Stimulated activated CD4-positive, alpha-beta T cell treated with anti-CD3 and anti-CD28 coated beads, TNF-alpha, amount 100 ng/mL, for 24 hours (primary cell): ENCODE results near the gene CYB5A.
"Not testable (repeated sequence)": the region's sequence is repeated elsewhere in the genome, so short reads cannot be mapped to it uniquely, and the experiment has no call there.

ENCODE experiments used
- DNase-seq, 3 experiments: peaks; one replicate each; pipeline ENCODE4 v3.0.0-alpha.2; 2020; ENCODE audit warnings: low read depth in 3 of 3

The CYB5A gene, protein sequence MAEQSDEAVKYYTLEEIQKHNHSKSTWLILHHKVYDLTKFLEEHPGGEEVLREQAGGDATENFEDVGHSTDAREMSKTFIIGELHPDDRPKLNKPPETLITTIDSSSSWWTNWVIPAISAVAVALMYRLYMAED

DNA sequence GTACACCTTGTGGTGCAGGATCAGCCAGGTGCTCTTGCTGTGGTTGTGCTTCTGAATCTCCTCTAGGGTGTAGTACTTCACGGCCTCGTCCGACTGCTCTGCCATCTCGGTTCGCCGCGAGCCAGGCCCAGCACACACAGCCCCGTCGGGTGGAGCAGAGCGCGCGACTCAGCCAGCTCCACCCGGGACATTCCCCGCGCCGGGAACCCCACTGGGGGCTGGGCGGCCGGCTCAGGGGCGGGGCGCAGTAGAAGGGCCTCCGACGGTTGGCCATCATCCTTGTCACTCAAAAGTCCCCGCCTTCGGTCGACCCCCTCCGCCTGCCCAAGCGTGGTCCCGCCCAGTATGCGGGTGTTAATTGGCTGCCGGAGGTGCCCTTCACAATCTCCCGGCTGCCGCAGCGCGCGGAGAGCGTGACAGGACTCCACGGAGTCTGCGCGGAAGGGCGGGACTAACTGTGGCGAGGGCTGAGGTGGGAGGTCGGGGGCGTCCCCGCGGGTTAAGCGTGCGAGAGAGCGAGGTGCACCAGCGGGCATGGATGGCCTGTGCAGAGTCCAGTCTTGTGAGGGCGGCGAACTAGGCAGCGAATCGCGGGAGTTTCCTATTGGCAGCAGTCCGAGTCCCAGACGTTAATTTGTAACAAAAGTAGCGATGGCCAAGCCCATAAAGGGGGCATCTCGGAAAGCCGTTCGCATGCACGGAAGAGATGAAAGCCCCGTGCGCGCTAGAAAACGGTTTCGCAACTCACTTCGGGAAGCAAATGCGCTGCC is at the start of gene CYB5A:
CYB5A (minus strand) TSS at position 193 of the 770 bp plus-strand sequence; CDS start at position 105, 88 bp downstream.
- peak; percentile 96 to 97 (median 97) for DNase-seq

DNA sequence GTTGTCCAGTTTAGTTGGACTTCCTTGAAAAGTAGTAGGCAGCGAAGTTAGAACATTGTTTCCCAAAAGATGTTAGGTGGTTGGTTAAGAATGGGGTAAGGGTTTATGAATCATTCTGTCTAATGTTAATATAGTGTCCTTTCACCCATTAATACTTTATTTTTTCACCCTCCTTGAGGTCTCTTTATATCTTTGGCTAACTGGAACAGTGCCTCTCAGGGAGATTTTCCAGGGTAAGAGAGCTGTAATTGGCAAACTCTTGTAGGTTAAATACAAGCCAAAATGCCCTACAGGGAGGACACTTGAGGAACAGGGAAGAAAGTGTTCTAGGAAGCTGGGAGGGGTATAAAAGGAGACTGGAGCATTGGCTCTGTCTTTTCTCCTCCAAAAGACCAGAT is 46.1 kb upstream of the CYB5A start:
- DNase-seq = no peak

DNA sequence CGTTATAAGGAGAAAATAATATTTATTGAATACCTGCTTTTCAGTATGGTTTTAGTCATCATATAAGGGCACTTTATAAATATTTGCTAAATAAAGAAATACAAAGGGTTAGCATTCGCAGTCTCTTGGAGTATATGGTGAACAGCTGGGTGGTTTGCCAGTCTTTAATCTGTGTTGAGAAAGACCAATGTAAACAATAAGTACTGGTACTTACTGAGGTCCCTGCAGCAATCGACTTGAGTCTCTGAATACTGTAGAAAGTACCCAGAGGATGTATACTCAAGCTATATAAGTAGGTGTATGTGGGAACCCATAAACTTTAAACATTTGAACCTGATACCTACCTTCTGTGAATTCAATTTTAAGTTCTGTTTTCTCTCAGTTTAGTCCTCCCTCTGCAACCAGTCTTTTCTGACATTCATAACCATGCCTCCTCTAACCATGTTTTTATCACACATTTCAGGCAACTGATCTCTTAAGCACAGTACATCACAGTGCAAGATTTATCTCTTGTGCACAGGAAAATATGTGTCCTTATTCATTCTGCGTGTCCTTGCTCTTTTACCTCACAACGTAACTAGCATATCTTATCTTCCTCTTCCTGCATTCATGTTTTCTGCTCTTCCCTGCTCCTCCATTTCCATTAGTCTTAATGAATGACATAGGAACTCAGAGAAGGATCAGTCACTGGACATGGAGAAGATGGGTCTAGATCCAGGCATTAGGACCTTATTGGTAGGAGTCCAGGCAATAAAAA is 45.6 kb upstream of the CYB5A start:
- no peak for DNase-seq

DNA sequence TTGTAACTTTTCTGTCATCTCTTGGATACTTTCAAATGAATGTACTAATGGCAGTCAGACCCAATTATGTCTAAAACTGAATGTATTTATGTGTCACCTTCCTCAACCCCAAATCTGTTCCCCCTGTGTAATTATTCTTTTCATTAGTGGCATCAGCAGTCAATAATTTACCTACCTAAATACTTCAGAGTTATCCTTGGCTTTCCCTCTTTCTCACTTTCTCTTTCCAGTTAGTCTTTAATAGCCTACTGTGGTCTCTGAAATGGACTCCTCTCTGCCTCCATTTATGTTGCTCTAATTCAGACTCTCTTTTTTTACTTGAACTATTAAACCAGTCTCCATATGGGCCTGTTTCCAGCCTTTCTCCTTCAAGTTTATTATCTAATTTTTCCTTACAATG is 44.9 kb upstream of the CYB5A start:
- DNase-seq = no peak

DNA sequence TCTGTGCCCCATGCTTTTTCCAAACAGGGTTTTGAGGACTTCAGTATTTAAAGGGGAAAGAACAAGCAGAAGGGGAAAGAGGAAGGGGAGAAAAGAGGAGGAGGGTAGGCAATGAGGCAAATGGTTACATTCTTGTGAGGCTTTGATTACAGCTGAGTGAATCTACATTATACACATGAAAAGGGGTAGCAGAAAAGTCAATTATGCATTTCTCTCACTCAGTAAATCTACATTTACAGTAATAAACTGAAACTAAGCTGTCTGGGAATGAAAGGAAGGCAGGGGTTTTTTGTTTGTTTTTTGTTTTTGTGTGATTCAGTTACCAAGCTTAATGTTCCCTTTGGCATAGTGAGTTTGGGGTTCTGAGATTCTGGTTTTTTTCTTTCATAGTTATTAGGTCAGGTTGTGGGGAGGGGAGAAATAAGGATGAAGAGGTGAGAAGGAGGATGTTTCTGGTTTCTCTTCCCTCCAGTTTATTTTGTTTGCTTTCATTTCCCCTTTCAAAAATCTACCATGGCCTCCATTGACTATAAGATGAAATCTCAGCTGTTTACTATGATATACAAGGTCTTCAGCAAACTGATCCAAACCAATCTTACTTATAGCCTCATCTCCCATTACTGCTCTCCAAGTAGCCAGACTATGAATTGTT is 42.6 kb upstream of the CYB5A start:
- no peak for DNase-seq

DNA sequence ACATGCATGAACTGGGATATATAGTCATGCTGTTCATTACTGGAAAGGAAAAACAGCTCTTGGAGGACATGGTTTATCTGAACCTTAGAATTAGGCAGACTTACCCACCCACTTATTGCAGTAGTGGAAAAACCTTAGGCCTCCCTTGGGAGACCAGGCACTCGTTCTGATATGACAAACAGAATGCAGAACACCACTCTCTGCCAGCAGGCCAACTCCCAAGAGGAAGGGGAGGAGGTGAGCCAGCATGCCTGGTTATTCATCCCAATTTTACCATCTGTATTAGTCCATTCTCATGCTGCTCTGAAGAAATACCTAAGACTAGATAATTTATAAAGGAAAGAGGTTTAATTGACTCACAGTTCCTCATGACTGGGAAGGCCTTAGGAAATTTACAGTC is 41.3 kb upstream of the CYB5A start:
- no peak for DNase-seq

DNA sequence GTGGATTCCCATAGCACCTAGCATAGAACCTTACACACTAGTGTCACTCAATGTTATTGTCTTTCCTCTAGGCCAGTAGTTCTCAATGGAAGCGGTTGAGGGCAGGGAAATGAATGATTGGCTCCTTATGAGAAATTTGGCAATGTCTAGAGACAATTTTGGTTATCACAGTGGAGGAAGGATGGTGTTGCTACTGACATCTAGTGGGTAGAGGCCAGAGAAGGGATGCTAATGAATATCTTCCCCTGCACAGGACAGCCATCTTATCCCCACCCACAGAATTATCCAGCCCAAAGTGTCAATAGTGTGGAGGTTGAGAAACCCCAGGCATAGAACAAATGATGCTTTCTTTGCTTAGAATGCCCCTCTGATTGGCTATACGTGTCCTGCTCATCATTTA is 39.6 kb upstream of the CYB5A start:
- DNase-seq = no peak

DNA sequence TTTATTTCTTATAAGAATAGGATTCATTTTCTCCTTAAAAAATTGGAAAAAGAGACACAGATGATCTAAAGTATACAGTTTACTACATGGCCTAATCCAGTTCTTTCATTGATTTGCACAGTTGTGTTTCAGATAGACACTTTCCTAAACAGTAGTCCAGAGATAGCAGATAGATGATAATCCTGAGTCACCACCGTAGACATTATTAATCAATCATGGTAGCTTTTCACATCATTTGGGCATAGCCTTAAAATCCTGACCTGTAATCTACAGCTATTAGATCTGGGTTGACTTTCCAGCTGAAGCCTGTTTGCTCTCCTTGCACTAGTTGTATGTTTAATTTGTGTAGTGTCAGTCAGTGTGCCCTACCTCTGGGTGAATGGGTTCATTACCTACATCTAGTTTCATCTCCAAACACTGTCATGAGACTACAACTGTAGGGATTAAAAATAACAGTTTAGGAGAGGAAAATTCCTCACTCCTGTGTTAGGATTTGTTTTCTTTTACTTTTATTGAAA is 38.0 kb upstream of the CYB5A start:
- DNase-seq = no peak

DNA sequence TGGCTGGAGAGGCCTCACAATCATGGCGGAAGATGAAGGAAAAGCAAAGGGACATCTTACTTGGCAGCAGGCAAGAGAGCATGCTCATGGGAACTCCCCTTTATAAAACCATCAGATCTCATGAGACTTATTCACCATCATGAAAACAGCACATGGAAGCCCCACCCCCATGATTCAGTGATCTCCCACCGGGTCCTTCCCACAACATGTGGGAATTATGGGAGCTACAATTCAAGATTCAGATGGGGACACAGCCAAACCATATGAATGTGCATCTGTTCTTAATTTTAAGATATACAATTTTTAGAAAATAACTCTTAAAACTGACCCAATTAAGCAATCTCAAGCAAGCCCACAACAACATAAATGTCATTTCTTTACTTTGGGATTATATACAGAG is 36.4 kb upstream of the CYB5A start:
- DNase-seq = no peak

DNA sequence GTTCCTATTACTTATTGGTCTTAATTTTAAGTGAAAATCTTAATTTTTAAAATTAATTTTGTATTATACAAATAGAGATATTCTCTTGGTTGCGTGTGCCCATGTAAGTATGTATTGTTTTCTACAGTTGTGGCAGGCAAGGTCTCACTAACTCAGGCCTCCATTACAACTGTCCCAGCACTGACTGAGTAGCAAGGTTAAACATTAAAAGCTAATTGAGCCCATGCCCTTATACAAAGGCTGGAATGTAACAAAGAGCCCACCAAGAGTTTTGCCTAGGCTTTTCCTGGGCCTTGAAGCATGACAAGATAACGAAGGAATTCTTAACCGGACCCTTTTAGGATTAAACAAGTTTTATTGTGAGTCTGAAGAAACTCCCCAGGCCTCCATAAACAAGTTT is 35.0 kb upstream of the CYB5A start:
- DNase-seq = not testable (repeated sequence)

DNA sequence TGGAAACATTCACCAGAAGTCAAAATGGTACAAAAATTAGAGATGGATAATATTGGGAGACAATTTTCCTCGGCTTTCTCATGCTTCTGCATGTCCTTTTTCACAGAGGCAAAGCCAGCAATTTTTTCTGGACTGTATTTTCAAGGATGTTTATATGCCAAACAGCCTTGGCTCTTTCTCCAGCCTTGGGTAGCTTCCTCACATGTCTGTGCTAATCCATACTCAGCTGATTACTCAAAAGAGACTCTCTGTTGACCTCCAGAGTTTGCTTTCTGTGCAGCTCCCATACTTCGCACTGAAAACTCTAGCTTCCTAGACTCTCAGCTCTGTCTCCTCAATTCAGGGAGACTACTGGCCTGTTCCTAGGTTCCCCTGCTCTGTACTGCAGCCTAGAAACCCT is 34.5 kb upstream of the CYB5A start:
- no peak for DNase-seq

DNA sequence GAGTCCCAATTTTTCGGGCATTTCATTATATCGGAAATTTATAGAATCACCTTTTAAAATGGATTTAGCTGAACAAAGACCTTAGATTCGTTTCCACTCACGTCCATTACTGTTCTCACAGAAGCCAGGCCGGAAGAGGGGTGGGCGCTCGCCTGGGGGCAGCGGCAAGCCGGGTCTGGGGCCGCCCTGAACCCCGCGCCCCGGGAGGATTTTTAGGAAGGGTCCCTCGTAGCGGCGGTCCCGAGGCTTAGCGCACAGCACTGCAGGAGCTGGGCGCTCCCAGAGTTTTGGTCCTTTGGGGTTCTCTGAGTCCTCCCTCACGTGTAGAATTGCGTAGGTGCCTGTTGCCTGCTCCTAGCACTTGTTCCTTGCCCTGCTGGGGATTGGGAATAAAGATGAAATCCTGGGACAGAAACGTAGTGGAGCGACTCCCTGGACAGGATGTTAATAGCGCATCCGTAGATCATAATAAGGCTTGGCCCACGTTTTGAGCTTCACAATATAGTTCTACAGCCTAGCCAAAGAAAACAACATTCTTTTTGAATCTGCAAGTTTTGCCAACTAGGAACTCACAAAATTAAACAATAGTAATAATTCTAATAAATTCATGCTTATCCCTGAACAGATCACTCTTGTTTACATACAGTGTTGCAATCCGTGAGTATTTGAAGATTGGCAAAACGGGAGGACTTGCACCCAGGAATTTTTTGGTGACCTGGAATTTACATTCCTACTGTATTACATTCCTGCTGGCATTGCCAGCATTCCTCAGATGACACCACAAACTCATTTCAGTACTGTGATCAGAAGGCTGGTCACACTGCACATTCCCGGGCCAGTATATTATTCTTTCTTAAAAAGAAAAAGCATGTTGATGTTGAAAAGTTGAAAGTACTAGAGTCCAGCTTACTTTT is 24.8 kb upstream of the CYB5A start:
- DNase-seq = no peak

DNA sequence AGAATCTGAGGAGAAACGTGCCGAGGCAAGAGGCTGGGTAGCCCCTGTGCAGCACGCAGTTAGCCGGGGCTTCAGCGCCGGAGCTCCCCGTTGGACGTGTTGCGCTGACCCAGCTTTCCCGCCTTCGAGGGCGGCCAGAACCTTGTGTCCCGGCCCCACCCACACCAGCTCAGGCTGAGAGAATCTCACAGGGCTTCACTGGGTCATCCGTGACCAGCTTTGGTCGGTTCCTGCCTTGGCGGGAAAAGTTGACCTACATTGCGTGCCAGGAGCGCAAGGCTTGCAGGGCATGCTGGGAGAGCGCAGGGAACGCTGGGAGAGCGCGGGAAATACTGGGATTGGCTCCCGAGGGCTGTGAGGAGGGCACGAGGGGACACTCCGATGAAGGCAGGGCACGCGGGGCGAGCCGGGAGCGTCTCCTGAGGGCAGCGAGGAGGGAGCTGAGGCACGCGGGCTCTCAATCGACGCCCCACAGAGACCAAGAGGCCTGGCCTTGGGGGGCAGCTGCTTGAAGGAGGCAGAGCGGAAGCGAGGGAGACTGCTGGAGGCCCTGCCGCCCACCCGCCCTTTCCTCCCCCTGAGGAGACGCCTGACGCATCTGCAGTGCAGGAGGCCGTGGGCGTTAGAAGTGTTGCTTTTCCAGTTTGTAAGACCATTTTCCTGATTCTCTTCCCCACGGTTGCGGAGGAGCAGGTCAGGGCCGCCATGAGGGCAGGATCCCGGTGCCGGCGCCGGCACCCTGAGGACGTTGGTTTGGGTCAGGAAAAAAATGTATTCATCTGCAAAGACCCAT is 23.9 kb upstream of the CYB5A start, which contains the start of gene C18orf63:
C18orf63 (plus strand) TSS at position 376 of the 793 bp plus-strand sequence. CDS start 2,027 bp downstream, outside the sequence.
- DNase-seq = no peak

DNA sequence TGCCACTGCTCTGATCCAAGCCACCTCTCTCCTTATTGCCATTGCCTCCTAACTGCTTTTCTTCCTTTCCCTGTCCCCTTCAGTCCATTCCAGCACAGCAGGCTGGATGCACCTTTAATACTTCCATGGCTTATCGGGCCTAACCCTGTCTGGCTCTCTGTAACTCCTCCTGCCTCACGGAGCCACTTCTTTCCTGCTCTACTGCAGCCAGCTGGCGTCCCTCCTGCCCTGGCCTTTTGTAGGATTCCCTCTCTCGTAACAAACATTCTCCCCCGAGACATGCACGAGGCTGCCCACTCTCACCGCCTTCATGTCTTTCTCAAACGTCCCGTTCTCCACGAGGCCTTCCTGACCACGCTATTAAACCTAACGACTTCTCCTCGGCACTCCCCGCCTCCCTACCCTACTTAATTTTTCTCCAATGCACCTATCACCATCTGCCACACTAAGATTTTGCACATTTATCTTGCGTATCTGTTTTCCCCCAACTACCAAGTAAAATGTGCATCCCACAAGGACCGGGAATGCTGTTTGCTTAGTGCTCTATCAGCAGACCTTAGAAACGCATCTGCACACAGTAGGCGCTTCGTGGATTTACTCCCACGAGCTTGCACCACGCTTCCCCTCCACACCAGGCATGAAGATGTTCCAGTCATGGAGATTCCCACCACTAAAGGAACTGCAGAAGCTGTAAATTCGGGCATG is 23.1 kb upstream of the CYB5A start:
- DNase-seq = no peak

DNA sequence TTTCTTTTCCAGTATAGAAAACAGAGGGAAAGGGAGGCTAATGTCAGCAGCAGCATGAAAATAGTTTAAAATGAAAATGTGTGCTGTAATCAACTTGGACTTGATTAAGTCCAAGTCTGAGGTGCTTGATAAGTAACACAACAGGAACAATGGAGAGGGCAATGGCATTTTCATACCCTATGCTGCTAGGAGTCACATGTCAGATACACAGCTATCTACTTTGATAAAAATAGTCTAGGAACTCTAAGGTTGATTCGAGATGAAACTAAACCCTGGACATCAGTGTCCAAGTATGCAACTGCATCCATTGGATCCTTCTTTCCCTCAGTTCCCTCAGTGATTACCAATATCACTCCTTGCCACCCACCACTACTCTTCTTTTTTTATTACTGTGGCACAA is 19.2 kb upstream of the CYB5A start:
- DNase-seq = no peak

DNA sequence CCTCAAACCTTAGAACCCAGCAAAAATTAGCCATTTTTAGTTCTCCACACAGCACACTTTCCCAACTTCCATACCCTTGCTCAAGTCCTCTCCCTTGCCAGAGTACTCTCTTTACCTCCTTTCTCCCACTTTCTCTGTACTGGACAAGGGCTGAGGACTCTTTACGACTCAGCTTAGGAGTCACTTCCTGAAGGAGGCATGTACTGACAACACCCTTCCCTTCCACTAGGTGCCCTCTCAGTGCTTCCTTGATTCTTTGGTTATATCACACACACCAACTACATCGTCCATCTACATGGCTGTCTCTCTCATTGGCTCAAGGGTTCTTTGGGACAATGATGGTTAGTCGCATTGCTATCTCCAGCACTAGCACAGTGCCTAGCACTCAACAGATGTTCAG is 18.6 kb upstream of the CYB5A start:
- DNase-seq = no peak

DNA sequence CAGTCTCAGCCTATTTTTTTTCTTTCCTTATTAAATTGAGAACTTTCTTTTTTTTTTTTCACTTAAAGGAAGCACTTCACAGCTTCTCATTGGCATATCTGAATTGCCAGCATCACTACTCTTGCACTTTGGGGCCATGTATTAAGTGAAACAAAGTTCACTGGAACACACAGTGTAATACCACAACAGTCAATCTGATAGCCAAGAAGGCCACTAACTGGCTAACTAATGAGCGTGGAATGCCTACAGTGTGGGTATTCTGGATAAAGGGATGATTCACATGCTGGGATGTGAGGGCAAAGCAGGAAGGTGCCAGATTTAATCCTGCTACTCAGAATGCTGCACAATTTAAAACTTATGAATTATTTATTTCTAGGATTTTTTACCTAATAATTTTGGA is 12.2 kb upstream of the CYB5A start:
- no peak for DNase-seq

DNA sequence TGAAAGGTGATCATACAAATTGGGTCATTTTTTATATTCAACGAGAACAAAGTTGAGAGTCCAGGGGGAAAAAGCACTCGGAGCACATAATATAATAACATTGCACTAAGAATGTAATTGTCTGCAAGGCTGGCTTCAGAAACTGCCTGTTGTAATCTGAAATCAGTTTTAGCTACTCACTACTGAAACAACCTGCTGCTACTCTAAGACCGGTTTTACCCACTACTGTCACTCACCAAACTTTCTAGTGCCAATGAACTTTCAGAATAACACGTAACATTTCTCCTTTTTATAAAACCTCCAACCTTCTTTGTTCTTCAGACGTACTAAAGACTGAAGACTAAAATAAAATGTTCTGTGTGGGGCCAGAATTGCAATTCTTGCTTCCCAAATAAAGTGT is 11.5 kb upstream of the CYB5A start:
- no peak for DNase-seq

DNA sequence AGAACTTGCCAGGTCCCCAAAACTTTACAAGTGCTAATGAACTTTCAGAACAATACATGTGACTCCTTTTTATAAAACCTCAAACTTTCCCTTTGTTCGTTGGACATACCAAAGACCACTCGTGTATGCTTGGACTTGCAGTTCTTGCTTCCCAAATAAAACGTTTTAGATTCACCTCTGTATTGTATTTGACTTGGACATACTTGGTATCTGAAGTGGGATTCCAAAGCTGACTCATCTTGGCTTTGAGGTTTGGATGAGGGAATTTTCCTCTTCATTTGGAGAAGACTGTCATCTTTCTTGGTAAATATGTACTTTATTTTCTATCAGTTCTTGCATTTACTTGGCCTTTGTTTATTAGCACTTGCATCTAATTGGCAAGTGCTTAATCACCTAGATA is 8.0 kb upstream of the CYB5A start:
- DNase-seq = no peak

DNA sequence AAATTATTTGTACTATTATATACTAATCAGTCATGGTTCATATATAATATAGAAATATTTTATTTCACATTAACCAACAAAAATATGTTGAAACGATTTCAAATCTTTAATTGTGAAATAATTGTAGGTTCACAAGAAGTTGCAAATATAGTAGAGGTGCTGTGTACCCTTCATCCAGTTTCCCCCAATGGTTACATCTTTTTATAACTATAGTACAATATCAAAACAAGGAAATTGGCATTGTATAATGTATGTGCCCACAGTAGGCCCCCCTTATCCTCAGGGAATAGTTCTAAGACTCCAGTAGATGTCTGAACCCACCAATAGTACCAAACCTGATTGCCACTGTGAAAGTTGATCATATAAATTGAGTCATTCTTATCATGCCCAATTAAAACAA is 7.4 kb upstream of the CYB5A start:
- DNase-seq = no peak
